NCI-H146 treated with DMSO at 0.1 percent for 48 hours (cell line): Measurements from ENCODE around the gene RSPRY1.
"Not testable (repeated sequence)": the region's sequence is repeated elsewhere in the genome, so short reads cannot be mapped to it uniquely, and the experiment has no call there.

Experiments used
- DNase-seq: peaks from one replicate; lab custom pipeline; 2025; ENCODE audit not compliant: unreplicated experiment; lab: John Stamatoyannopoulos, UW

RSPRY1 gene

GRCh38 chr16:57268804-57269800 lies 83.0 kb downstream of the RSPRY1 start:
- DNase-seq = no peak

GRCh38 chr16:57270221-57271062 lies 84.3 kb downstream of the RSPRY1 start:
- DNase-seq = no peak

DNA sequence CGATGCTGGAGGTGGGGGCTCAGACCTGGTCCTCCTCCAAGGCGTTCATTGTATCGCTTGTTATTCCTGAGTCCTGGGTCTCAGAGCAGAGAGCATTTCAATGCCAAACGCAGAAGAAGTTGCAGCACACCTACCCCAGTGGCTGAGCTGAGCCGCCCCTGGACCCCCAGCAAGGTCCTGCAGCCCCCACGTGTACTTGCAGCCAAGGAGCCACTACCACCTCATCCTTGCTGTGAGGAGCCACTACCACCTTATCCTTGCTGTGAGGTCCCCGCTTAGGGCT lies 84.9 kb downstream of the RSPRY1 start:
- DNase-seq = no peak

DNA sequence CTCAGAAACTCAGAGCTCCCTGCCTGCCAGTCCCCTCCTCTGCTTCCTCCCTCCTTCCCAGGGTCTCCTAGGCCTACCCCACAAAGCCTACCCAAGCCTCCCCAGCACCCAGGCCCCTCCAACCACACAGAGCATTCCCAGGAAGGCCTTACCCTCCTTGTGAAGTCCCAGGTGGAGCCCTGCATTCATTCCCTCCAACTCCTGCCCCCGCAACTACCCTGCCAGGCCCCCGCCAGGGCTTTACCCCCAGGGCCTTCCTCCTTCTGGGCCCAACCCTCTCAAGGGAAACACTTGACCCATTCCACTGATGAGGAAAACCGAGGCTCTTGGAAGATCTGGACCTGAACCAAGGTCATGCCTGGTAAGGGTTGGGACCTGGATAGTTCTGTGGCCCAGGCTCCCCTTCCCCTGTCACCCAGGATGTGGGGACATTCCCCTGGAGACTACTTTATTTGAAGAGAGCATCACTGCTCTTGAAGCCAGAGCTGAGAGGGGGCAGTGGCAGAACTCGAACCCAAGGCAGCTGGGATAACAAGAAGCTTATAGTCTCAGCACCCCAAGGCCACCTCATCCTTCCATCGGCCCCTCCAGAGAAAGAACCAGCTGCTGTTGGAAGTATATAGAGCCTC lies 85.9 kb downstream of the RSPRY1 start:
- no peak for DNase-seq

DNA sequence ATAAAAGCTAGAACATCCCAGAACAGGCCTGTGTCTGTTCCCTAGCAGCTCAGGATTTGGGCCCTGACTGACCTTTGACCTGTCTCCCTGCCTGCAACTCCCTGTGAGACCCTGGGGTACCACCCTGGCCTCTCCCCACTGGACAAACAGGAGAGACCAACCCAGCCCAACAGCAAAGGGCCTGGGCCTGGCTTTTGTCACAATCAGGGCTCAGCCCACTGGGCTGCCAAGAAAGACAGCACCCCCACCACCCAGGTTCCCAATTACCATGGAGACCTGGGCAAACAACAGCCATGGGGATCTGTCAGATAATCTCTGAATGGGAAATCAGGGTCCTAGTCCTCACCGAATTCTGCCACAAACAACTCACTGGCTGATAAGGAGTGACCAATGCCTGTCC lies 87.2 kb downstream of the RSPRY1 start:
- no peak for DNase-seq

- DNase-seq = no peak
Measured at GRCh38 chr16:57273826-57274225, 87.7 kb downstream of the RSPRY1 start.

DNA sequence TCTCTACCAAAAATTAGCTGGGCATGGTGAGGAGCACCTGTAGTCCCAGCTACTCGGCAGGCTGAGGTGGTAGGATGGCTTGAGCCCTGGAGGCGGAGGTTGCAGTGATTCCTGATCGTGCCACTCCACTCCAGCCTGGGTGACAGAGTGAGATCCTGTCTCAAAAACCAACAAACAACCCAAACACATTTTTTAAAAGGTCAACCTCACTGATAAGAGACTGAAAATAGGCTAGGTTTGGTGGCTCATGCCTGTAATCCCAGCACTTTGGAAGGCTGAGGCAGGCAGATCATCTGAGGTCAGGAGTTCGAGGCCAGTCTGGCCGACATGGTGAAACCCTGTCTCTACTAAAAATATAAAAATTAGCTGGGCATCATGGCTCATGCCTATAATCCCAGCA lies 89.8 kb downstream of the RSPRY1 start:
- DNase-seq = not testable (repeated sequence)

DNA sequence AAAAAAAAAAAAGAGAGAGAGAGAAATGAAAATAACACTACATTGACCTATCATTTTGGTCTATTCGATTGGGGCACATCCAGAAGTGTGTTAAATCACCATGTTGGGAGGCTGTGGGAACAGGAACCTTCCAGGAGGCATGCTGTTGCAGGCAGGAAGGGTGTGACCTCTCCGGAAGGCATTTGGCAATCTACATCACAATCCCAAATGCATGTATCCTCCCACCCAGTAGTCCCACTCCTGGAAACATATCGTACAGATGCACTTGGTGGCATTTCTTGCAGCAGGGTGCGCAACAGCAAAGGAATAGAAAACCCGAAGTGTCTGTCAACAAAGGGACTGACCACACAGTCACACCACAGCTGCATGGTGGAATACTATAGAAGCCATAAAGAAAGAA lies 90.5 kb downstream of the RSPRY1 start:
- no peak for DNase-seq

- no peak for DNase-seq
Measured at GRCh38 chr16:57277586-57277985, 91.5 kb downstream of the RSPRY1 start.

DNA sequence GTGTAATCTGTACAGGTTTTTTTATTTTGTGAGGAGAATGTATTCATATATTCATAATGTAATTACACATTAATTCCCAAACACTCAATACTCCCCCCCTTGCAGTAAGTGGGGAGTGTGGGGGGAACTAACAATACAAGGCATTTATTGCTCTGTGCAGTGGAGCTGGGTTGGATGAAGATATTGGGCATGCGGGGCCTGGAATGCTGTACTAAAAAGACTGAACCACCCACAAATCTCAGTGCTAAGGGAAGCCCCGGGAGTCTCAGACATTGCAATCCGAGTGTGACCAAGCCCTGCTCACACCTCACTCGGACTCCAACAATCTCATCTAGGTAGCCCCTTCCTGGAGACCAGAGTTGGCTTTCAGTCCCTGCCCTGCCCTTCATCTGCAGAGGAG lies 92.4 kb downstream of the RSPRY1 start:
- DNase-seq = no peak

DNA sequence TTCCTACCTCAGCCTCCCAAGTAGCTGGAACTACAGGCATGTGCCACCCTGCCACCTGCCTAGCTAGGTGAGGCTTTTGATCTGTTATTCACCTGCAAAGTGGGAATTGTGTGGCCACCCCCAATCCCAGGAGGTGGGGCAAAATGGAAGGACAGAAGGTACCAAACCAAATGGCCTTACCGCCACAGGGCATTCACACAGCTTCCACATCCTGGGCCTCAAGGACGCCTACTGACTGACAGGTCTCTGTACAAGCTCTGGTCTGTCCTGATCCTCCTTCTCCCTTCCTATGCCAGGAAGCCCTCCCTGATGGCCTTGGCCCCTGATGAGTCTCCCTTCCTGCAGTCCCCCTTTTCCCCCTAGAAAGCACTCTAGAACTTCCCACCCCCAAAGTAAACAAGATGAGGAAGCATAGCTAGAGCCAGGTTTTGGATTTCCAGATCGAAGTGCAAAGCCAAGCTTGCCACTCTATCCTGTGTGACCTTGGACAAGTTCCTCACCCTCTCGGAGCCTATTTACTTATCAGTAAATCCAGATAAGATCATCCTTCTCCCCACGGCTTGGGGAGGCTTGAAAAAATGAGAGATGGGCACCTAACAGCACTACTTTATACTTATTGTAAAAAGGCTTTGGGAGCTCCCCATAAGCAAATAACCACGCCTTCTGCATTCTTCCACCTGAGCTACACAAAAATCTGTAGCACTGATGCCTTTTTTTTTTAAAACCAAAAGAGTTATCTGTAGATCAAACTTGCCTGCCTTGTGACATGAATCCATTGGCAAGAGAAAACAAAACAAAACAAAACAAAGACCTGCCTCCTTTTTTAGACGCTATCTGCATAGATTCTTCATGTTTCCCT lies 93.9 kb downstream of the RSPRY1 start:
- no peak for DNase-seq

DNA sequence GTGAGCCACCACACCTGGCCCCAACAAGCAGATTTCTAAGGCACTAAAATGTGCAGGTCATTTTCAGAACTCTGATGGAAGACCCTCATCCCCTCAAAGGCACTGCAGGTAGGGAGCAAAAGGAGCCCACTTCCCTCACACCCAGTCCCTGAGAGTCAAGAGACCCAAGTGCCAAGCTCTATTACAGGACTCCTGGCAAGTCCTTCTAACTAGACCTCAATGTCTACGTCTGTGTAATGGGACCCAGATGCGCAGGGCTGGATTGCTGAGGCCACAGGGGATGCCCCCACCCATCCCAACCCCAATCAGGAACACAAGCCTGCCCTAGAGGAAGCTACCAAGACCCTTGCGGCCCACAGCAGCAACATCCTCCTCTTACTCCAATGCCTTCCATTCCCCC lies 95.7 kb downstream of the RSPRY1 start:
- no peak for DNase-seq

DNA sequence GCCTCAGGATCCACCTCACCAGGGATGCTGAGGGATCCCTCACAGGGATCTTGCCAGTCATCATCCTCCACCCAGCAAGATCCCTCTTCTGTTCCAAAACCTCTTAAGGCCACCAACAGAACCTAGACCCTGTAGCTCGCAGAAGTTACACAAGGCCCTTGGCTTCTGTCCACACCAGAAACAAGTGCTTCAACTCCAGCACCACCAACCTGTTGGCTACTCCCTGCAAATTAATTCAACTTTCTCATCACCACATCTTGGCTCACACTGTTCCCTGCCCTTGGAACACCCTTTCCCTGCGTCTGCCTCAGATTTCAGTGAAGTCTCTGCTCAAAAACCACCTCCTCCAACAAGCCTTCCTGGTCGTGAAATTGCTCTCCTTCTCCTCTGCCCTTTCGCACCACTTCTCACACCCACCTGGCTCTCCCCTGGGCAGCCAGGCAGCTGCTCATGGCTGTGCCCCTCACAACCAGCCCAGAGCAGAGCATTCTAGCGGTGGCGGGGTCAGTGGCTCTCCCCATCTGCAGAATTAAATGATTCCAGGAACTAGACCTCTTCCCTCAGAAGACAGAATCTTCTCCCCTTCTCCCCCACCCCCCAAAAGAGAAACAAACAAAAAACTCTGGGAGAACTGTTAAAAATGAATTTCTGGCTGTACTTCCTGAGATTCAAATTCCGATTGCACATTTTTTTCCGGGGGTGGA lies 96.5 kb downstream of the RSPRY1 start:
- DNase-seq = no peak

GRCh38 chr16:57283214-57283958 lies 97.3 kb downstream of the RSPRY1 start:
- DNase-seq = no peak

DNA sequence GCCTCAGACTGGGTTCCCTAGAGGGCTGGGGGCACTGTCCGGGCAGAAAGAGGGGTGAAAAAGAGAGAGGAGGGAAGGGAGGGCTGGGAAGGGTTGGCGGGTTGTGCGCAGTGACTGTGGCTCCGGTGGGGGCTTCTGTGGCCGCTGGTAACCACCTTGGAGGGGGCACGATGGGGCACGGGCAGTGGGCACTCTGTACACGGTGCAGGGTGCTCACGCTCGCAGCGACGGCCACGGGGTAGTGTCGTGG lies 97.8 kb downstream of the RSPRY1 start:
- no peak for DNase-seq

DNA sequence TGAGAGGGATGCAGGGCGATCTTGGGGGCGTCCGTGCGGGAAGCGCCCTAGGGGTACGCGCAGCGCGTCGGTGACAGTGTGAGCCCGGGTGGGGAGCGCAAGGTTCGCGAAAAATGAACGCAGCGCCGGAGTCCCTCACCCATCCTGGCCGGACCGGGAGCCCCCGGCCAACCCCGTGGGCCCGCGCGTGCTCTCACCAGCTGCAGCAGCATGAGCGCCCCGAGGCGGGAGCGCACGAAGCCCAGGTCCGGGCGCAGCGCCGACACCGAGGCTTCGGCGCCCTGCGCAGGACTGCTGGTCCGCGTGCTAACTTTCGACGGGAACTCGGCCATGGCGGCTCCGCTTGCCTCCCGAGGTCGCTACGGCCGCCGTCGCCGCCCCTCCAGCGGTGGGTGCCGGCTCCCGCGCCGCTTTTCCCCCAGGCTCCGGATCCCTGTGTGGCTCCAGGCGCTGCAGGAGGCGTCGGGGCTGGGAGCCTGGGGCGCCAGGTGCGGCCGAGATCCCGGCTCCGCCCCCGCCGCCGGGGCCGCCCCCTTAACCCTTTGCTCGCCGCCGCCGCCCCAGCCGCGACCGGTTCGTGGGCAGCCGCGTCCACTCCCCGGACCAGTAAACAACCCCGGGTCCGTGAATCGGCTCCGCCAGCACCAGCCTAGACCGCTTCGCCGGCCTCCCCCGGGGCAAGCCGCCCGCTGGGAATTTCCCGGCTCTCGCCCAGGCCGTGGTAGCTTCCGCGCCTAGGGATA lies 98.3 kb downstream of the RSPRY1 start, which contains the start of gene PLLP:
Gene PLLP, minus strand, starts transcription at position 464 of the 743 bp plus-strand sequence. Its CDS starts 132 bp downstream, at position 332.
- peak; percentile 6 for DNase-seq

- no peak for DNase-seq
Measured at GRCh38 chr16:57284952-57285363, 98.8 kb downstream of the RSPRY1 start.

GRCh38 chr16:57285379-57285778 lies 99.2 kb downstream of the RSPRY1 start:
- DNase-seq = no peak
